ENCODE results near the gene EN2.

The EN2 gene

GRCh38 chr7:155486783-155487508 is 29.0 kb downstream of the EN2 start:
- DNase-seq (ENCODE audit: low spot score): no peak

GRCh38 chr7:155487509-155488482 is 29.9 kb downstream of the EN2 start:
- DNase-seq (ENCODE audit: low spot score): no peak

- no peak for DNase-seq (ENCODE audit: low spot score)
Observed at GRCh38 chr7:155488483-155489127, 30.7 kb downstream of the EN2 start.

GRCh38 chr7:155489158-155489840 is 31.4 kb downstream of the EN2 start:
- no peak for DNase-seq (ENCODE audit: low spot score)

GRCh38 chr7:155489862-155490696 is 32.1 kb downstream of the EN2 start:
- no peak for DNase-seq (ENCODE audit: low spot score)

- DNase-seq (ENCODE audit: low spot score): no peak
Observed at GRCh38 chr7:155490697-155491628, 33.0 kb downstream of the EN2 start.

- no peak for DNase-seq (ENCODE audit: low spot score)
Observed at GRCh38 chr7:155491812-155492211, 33.9 kb downstream of the EN2 start.

- no peak for DNase-seq (ENCODE audit: low spot score)
Observed at GRCh38 chr7:155493744-155494538, 36.0 kb downstream of the EN2 start.

GRCh38 chr7:155494551-155494950 is 36.6 kb downstream of the EN2 start:
- DNase-seq (ENCODE audit: low spot score): no peak

GRCh38 chr7:155495440-155496248 is 37.7 kb downstream of the EN2 start:
- no peak for DNase-seq (ENCODE audit: low spot score)

GRCh38 chr7:155496267-155497005 is 38.5 kb downstream of the EN2 start:
- no peak for DNase-seq (ENCODE audit: low spot score)

GRCh38 chr7:155497149-155497901 is 39.4 kb downstream of the EN2 start:
- DNase-seq (ENCODE audit: low spot score): no peak

GRCh38 chr7:155505422-155505793 is 47.5 kb downstream of the EN2 start:
- DNase-seq (ENCODE audit: low spot score): no peak

GRCh38 chr7:155506854-155507337 is 49.0 kb downstream of the EN2 start:
- DNase-seq (ENCODE audit: low spot score): no peak

GRCh38 chr7:155507576-155507975 is 49.6 kb downstream of the EN2 start:
- DNase-seq (ENCODE audit: low spot score): no peak
